ENCODE results near the gene VIPR1. TPM values are rescaled to one million over a fixed set of nuclear protein-coding genes. Genes with fewer than 3 reads are reported as not detected.

Gene VIPR1
- total RNA-seq, result 1 to 10 TPM; 6.6 to 6.7 TPM

- intact Hi-C loops (cut with DNase I, micrococcal nuclease), result loop anchor here (1.0 to 5.0 kb wide), 12 partner anchors 17 to 785 kb away; partner anchors contain the start of genes CCDC13 (in 1 of the 2), HIGD1A (in 1 of the 2), NKTR (in 1 of the 2) and SNRK (in 1 of the 2)
Observed at GRCh38 chr3:42502429-42503250, at the start of gene VIPR1. VIPR1 (plus strand) TSS chr3:42502643; CDS start chr3:42502736, 93 bp downstream.

GRCh38 chr3:42456211-42456610 is 46.2 kb upstream of the VIPR1 start:
- peaks cover 4% of the 10 kb centered on the region for H3K27me3 Mint-ChIP-seq
- CTCF ChIA-PET, result interaction anchor here (1.2 kb wide), 1 partner anchor 208 kb away, joined by 4 read pairs; no protein-coding TSS in a partner anchor
- H3K9me3 Mint-ChIP-seq (ENCODE audit: low read depth), result peaks cover 3% of the 10 kb centered on the region

More at GRCh38 chr3:42502429-42503250, at the start of gene VIPR1:
- no peaks in the 10 kb centered on the region for H3K9me3 Mint-ChIP-seq (ENCODE audit: low read depth)
- H3K27ac Mint-ChIP-seq, result peak within 1 kb of the TSS; percentile 71
- peak within 1 kb of the TSS; percentile 83 for H3K4me3 Mint-ChIP-seq
- ChIA-PET POLR2A (interaction anchor here (0.6 to 1.1 kb wide), 6 partner anchors 14 to 390 kb away, joined by 3 to 4 read pairs (median 3); partner anchors contain the start of gene NKTR), CTCF (interaction anchor here (0.7 to 4.2 kb wide), 20 partner anchors 8 to 329 kb away, joined by 3 to 51 read pairs (median 6); partner anchors contain the start of gene SS18L2)
- peaks cover 16% of the 10 kb centered on the region for H3K27me3 Mint-ChIP-seq
- peaks cover 46% of the 10 kb centered on the region for H3K4me1 Mint-ChIP-seq
- H3K36me3 Mint-ChIP-seq (ENCODE audit: low read depth), result no peaks in the 10 kb centered on the region
- DNase-seq, result peak; percentile 96
- ATAC-seq, result peak; percentile 95

GRCh38 chr3:42459151-42459550 is 43.3 kb upstream of the VIPR1 start:
- intact Hi-C loops (cut with DNase I, micrococcal nuclease), result no loop called here
- no peak overlapping the region for H3K27ac Mint-ChIP-seq
- H3K9me3 Mint-ChIP-seq (ENCODE audit: low read depth), result peaks cover 2% of the 10 kb centered on the region
- DNase-seq (no peak), ATAC-seq (no peak)
- H3K36me3 Mint-ChIP-seq (ENCODE audit: low read depth), result no peaks in the 10 kb centered on the region
- H3K4me3 Mint-ChIP-seq, result no peak overlapping the region
- peaks cover 4% of the 10 kb centered on the region for H3K27me3 Mint-ChIP-seq
- ChIA-PET CTCF (no interaction called here), POLR2A (no interaction called here)
- H3K4me1 Mint-ChIP-seq, result no peaks in the 10 kb centered on the region

More at GRCh38 chr3:42456211-42456610, 46.2 kb upstream of the VIPR1 start:
- intact Hi-C loops (cut with DNase I, micrococcal nuclease), result no loop called here
- POLR2A ChIA-PET, result no interaction called here
- Mint-ChIP-seq H3K4me3 (no peak overlapping the region), H3K4me1 (no peaks in the 10 kb centered on the region), H3K27ac (no peak overlapping the region), H3K36me3 (ENCODE audit: low read depth) (no peaks in the 10 kb centered on the region)
- DNase-seq (no peak), ATAC-seq (no peak)

- Mint-ChIP-seq H3K9me3 (ENCODE audit: low read depth) (no peaks in the 10 kb centered on the region), H3K4me3 (no peak overlapping the region), H3K4me1 (no peaks in the 10 kb centered on the region), H3K27me3 (peaks cover 6% of the 10 kb centered on the region), H3K36me3 (ENCODE audit: low read depth) (no peaks in the 10 kb centered on the region), H3K27ac (no peak overlapping the region)
- ATAC-seq (no peak), DNase-seq (no peak)
- intact Hi-C loops (cut with DNase I, micrococcal nuclease), result no loop called here
- ChIA-PET POLR2A (no interaction called here), CTCF (interaction anchor here (0.8 kb wide), 1 partner anchor 40 kb away, joined by 3 read pairs; no protein-coding TSS in a partner anchor)
Observed at GRCh38 chr3:42461762-42462161, 40.7 kb upstream of the VIPR1 start.

- DNase-seq (no peak), ATAC-seq (no peak)
- intact Hi-C loops (cut with DNase I, micrococcal nuclease), result no loop called here
- Mint-ChIP-seq H3K4me1 (no peaks in the 10 kb centered on the region), H3K27me3 (peaks cover 6% of the 10 kb centered on the region), H3K27ac (no peak overlapping the region), H3K9me3 (ENCODE audit: low read depth) (no peaks in the 10 kb centered on the region), H3K36me3 (ENCODE audit: low read depth) (no peaks in the 10 kb centered on the region), H3K4me3 (no peak overlapping the region)
- ChIA-PET POLR2A (interaction anchor here (0.5 kb wide), 1 partner anchor 43 kb away, joined by 4 read pairs; no protein-coding TSS in a partner anchor), CTCF (interaction anchor here (0.6 to 1.0 kb wide), 3 partner anchors 12 to 201 kb away, joined by 3 read pairs; no protein-coding TSS in a partner anchor)
Observed at GRCh38 chr3:42463093-42463492, 39.4 kb upstream of the VIPR1 start.

- no peak overlapping the region for H3K4me3 Mint-ChIP-seq
- DNase-seq (no peak), ATAC-seq (no peak)
- H3K36me3 Mint-ChIP-seq (ENCODE audit: low read depth), result no peaks in the 10 kb centered on the region
- ChIA-PET CTCF (no interaction called here), POLR2A (no interaction called here)
- H3K4me1 Mint-ChIP-seq, result no peaks in the 10 kb centered on the region
- peaks cover 2% of the 10 kb centered on the region for H3K27me3 Mint-ChIP-seq
- no peak overlapping the region for H3K27ac Mint-ChIP-seq
- intact Hi-C loops (cut with DNase I, micrococcal nuclease), result no loop called here
- H3K9me3 Mint-ChIP-seq (ENCODE audit: low read depth), result no peaks in the 10 kb centered on the region
Observed at GRCh38 chr3:42468111-42468510, 34.3 kb upstream of the VIPR1 start.

GRCh38 chr3:42472555-42472954 is 29.9 kb upstream of the VIPR1 start:
- H3K27ac Mint-ChIP-seq, result no peak overlapping the region
- CTCF ChIA-PET, result no interaction called here
- H3K4me1 Mint-ChIP-seq, result no peaks in the 10 kb centered on the region
- ATAC-seq, result no peak
- H3K27me3 Mint-ChIP-seq, result peaks cover 5% of the 10 kb centered on the region
- no peak for DNase-seq
- no peak overlapping the region for H3K4me3 Mint-ChIP-seq
- no peaks in the 10 kb centered on the region for H3K9me3 Mint-ChIP-seq (ENCODE audit: low read depth)
- intact Hi-C loops (cut with DNase I, micrococcal nuclease), result no loop called here
- POLR2A ChIA-PET, result no interaction called here
- no peaks in the 10 kb centered on the region for H3K36me3 Mint-ChIP-seq (ENCODE audit: low read depth)

- no peak overlapping the region for H3K27ac Mint-ChIP-seq
- intact Hi-C loops (cut with DNase I, micrococcal nuclease), result no loop called here
- no peaks in the 10 kb centered on the region for H3K9me3 Mint-ChIP-seq (ENCODE audit: low read depth)
- ChIA-PET CTCF (interaction anchor here (2.1 kb wide), 1 partner anchor 226 kb away, joined by 8 read pairs; no protein-coding TSS in a partner anchor), POLR2A (no interaction called here)
- H3K4me3 Mint-ChIP-seq, result no peak overlapping the region
- H3K27me3 Mint-ChIP-seq, result peaks cover 5% of the 10 kb centered on the region
- no peaks in the 10 kb centered on the region for H3K4me1 Mint-ChIP-seq
- no peak for ATAC-seq
- no peak for DNase-seq
- H3K36me3 Mint-ChIP-seq (ENCODE audit: low read depth), result no peaks in the 10 kb centered on the region
Observed at GRCh38 chr3:42473083-42473932, 29.1 kb upstream of the VIPR1 start.

GRCh38 chr3:42476225-42477125 is 26.0 kb upstream of the VIPR1 start:
- peaks cover 9% of the 10 kb centered on the region for H3K27me3 Mint-ChIP-seq
- POLR2A ChIA-PET, result no interaction called here

GRCh38 chr3:42477696-42478095 is 24.7 kb upstream of the VIPR1 start:
- ChIA-PET CTCF (interaction anchor here (0.6 to 1.0 kb wide), 2 partner anchors 9 to 229 kb away, joined by 3 to 4 read pairs; no protein-coding TSS in a partner anchor), POLR2A (no interaction called here)
- peaks cover 12% of the 10 kb centered on the region for H3K9me3 Mint-ChIP-seq (ENCODE audit: low read depth)
- H3K27me3 Mint-ChIP-seq, result peaks cover 12% of the 10 kb centered on the region
- H3K27ac Mint-ChIP-seq, result no peak overlapping the region
- DNase-seq (no peak), ATAC-seq (no peak)
- H3K4me3 Mint-ChIP-seq, result no peak overlapping the region
- no peaks in the 10 kb centered on the region for H3K36me3 Mint-ChIP-seq (ENCODE audit: low read depth)
- intact Hi-C loops (cut with DNase I, micrococcal nuclease), result no loop called here
- H3K4me1 Mint-ChIP-seq, result no peaks in the 10 kb centered on the region

More at GRCh38 chr3:42476225-42477125, 26.0 kb upstream of the VIPR1 start:
- ATAC-seq (no peak), DNase-seq (no peak)
- intact Hi-C loops (cut with DNase I, micrococcal nuclease), result no loop called here
- no peaks in the 10 kb centered on the region for H3K36me3 Mint-ChIP-seq (ENCODE audit: low read depth)
- CTCF ChIA-PET, result interaction anchor here (0.5 to 1.5 kb wide), 6 partner anchors 13 to 268 kb away, joined by 3 to 4 read pairs (median 3); no protein-coding TSS in a partner anchor
- H3K9me3 Mint-ChIP-seq (ENCODE audit: low read depth), result peaks cover 10% of the 10 kb centered on the region
- H3K4me3 Mint-ChIP-seq, result no peak overlapping the region
- no peak overlapping the region for H3K27ac Mint-ChIP-seq
- no peaks in the 10 kb centered on the region for H3K4me1 Mint-ChIP-seq

Measured in activated CD4-positive, alpha-beta T cell treated with anti-CD3 and anti-CD28 coated beads for 36 hours (primary cell).